MM.1S (cell line): ENCODE data around the gene RTP1.

Experiments used
- CTCF ChIP-seq: fragments of 300-600 bp; sonication (generic); IDR thresholded peaks from 2 replicates; pipeline ENCODE4 v1.5.1; 2016; ENCODE audit warnings: antibody characterized with exemption, low read length, mixed read lengths
- EZH2 ChIP-seq: fragments of 300-600 bp; sonication (generic); optimal IDR thresholded peaks from 2 replicates; pipeline ENCODE3; 2017; ENCODE audit warnings: low read depth, mild to moderate bottlenecking, antibody characterized with exemption, low read length, mixed read lengths

- TF ChIP-seq CTCF: no peak
- no peak for TF ChIP-seq EZH2
Observed at GRCh38 chr3:187191271-187191670, 6.0 kb upstream of the RTP1 start.
